Measurements from ENCODE around the gene FAM25A. TPM values are rescaled to one million over a fixed set of nuclear protein-coding genes. Genes with fewer than 3 reads are reported as not detected.

The FAM25A gene
- total RNA-seq, 1 experiment from 2014 or later, result 2.7 TPM

DNA sequence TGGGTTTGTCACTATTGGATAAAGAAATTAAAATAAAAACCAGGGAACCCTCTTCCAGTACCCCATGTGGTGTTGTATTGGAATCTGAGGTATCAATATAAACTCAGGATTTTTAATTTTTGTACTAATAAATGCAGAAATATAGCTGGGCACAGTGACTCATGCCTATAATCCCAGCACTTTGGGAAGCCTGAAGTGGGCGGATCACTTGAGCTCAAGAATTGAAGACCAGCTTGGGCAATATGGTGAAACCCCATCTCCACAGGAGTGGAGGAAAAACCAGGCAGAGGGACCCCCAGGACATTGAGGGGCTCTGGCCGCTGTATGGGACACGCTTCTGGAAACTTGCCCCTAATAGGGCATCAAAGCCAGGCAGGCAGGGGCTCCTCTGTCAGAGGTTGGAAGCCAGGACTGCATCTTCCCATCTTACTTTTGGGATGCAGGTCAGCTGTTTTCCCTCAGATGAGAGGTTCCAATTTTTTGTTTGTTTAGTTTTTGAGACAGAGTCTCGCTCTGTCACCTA is 40.7 kb upstream of the FAM25A start:
- Histone ChIP-seq H4K20me1 (ENCODE audit: insufficient read depth) (no peaks in the 10 kb centered on the region), H3K4me2 (ENCODE audit: low read length) (peak overlapping the region; percentile 20), H3K27me3 (ENCODE audit: insufficient read depth, low read length) (no peaks in the 10 kb centered on the region), H2AFZ (ENCODE audit: low read depth, low read length, poor library complexity, severe bottlenecking) (no peak overlapping the region), H3K9ac (ENCODE audit: low read length) (no peak overlapping the region), H3K27ac (ENCODE audit: low read depth, low read length) (no peak overlapping the region), H3K9me3 (ENCODE audit: control insufficient read depth in 1 of 2, insufficient read depth in 1 of 2, low read depth in 1 of 2, low read length in 2 of 2) (no peaks in the 10 kb centered on the region), H3K4me3 (replicated peaks in 1 of 2; ENCODE audit: low read depth in 1 of 2, low read length in 2 of 2) (no peak overlapping the region), H3K4me1 (ENCODE audit: control insufficient read depth in 1 of 2, insufficient read depth in 2 of 2, low read length in 2 of 2) (peaks cover 17 to 55% of the 10 kb centered on the region in 2 experiments), H3K9me2 (ENCODE audit: insufficient read depth) (no peaks in the 10 kb centered on the region), H3K79me2 (ENCODE audit: insufficient read depth, low read length) (no peaks in the 10 kb centered on the region), H3K36me3 (ENCODE audit: control insufficient read depth in 1 of 2, insufficient read depth in 2 of 2, low read length in 2 of 2) (no peaks in the 10 kb centered on the region)
- no TSS peak for BruUV-seq (replicated peaks)
- DNase-seq (ENCODE audit: low read depth, low spot score) (no peak), ATAC-seq (no peak)
- intact Hi-C loops (cut with micrococcal nuclease), result no loop called here
- ChIA-PET CTCF (no interaction called here), RAD21 (ENCODE audit: low non-redundant PET in 1 of 2, low total read pairs in 2 of 2, uncharacterized antibody in 2 of 2, unreplicated experiment in 2 of 2) (no interaction called here), POLR2A (interaction anchor here (0.9 kb wide), 1 partner anchor 8 kb away, joined by 3 read pairs; no protein-coding TSS in a partner anchor)
- TF ChIP-seq RAD21 (IDR thresholded peaks at IDR 0.05; ENCODE audit: low read depth) (no peak), YY1 (IDR thresholded peaks at IDR 0.05; ENCODE audit: extremely low read depth, insufficient replicate concordance, low read depth, low read length) (no peak), SRF (IDR thresholded peaks at IDR 0.05; ENCODE audit: low read depth) (no peak), FOSL1 (IDR thresholded peaks at IDR 0.05; ENCODE audit: low read depth) (no peak), ZFX (IDR thresholded peaks at IDR 0.05) (no peak), ZNF274 (IDR thresholded peaks at IDR 0.05; ENCODE audit: low read depth, low read length) (no peak), SIN3A (IDR thresholded peaks at IDR 0.05; ENCODE audit: low read depth) (no peak), CEBPB (IDR thresholded peaks at IDR 0.05; ENCODE audit: low read depth) (no peak)
- TF ChIP-seq, protein P1, sequence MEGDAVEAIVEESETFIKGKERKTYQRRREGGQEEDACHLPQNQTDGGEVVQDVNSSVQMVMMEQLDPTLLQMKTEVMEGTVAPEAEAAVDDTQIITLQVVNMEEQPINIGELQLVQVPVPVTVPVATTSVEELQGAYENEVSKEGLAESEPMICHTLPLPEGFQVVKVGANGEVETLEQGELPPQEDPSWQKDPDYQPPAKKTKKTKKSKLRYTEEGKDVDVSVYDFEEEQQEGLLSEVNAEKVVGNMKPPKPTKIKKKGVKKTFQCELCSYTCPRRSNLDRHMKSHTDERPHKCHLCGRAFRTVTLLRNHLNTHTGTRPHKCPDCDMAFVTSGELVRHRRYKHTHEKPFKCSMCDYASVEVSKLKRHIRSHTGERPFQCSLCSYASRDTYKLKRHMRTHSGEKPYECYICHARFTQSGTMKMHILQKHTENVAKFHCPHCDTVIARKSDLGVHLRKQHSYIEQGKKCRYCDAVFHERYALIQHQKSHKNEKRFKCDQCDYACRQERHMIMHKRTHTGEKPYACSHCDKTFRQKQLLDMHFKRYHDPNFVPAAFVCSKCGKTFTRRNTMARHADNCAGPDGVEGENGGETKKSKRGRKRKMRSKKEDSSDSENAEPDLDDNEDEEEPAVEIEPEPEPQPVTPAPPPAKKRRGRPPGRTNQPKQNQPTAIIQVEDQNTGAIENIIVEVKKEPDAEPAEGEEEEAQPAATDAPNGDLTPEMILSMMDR (IDR thresholded peaks at IDR 0.05 in 2 of 3, conservative IDR thresholded peaks at IDR 0.05 in 1 of 3; ENCODE audit: borderline replicate concordance in 1 of 3, insufficient read depth in 1 of 3, low read depth in 2 of 3, low read length in 2 of 3), result no peak

Measured in HCT116 (cell line).